PC-3 (cell line): ENCODE measurements around the gene CPLX3. TPM values are rescaled to one million over a fixed set of nuclear protein-coding genes. Genes with fewer than 3 reads are reported as not detected.

Experiments
- ATAC-seq: fragments of 200-7000 bp; cut with Tn5 transposase; 2 replicates; pipeline ENCODE4 v1.9.1; 2020; ENCODE audit warnings: mild to moderate bottlenecking, moderate library complexity
- BruUV-seq: library from RNA; stranded (reverse); fragments of 400-500 nt; replicated peaks from 2 replicates; lab custom pipeline; 2021; lab: Mats Ljungman, UMichigan
- CTCF ChIA-PET: fragments of 300-600 bp; sonication (Branson Sonifier 250); formaldehyde crosslinking; loops from one replicate; lab custom pipeline; 2022; ENCODE audit warnings: antibody characterized with exemption; lab: Charles Lee
- POLR2A ChIA-PET: fragments of 300-600 bp; sonication (Branson Sonifier 250); formaldehyde crosslinking; loops from one replicate; lab custom pipeline; 2022; ENCODE audit warnings: antibody characterized with exemption; ENCODE audit not compliant: unreplicated experiment; lab: Charles Lee
- DNase-seq: peaks from one replicate; pipeline ENCODE4 v3.0.0-alpha.2; 2015
- H2AFZ ChIP-seq: fragments of 300-600 bp; sonication (generic); 2 replicates; pipeline ENCODE4 v1.6.0; 2016; ENCODE audit warnings: antibody characterized with exemption, low read length
- H3F3A ChIP-seq: fragments of 300-600 bp; sonication (generic); one replicate; pipeline ENCODE4 v1.6.0; 2017; ENCODE audit warnings: antibody characterized with exemption, low read length, control low read depth, mild to moderate bottlenecking; ENCODE audit not compliant: unreplicated experiment
- H3K27ac ChIP-seq: fragments of 300-600 bp; sonication (generic); 2 replicates; pipeline ENCODE4 v1.5.1; 2016; ENCODE audit warnings: mild to moderate bottlenecking, low read length
- H3K27me3 ChIP-seq: fragments of 300-600 bp; sonication (generic); 2 replicates; pipeline ENCODE4 v1.6.1; 2016; ENCODE audit warnings: low read length, mixed read lengths
- H3K36me3 ChIP-seq: fragments of 300-600 bp; sonication (generic); 2 replicates; pipeline ENCODE4 v1.6.1; 2016; ENCODE audit warnings: low read depth, mixed run types, low read length, mixed read lengths
- H3K4me1 ChIP-seq: fragments of 300-600 bp; sonication (generic); 2 replicates; pipeline ENCODE4 v1.5.1; 2016; ENCODE audit warnings: low read length; ENCODE audit not compliant: insufficient read depth
- H3K4me2 ChIP-seq: fragments of 300-600 bp; sonication (generic); 2 replicates; pipeline ENCODE4 v1.6.0; 2016; ENCODE audit warnings: low read length
- H3K4me3 ChIP-seq: fragments of 300-600 bp; sonication (generic); 2 replicates; pipeline ENCODE4 v1.5.1; 2016; ENCODE audit warnings: mild to moderate bottlenecking, low read length, mixed read lengths
- H3K79me2 ChIP-seq: fragments of 300-600 bp; sonication (generic); 2 replicates; pipeline ENCODE4 v1.6.1; 2017; ENCODE audit warnings: low read length, mixed read lengths
- H3K9ac ChIP-seq: fragments of 300-600 bp; sonication (generic); 2 replicates; pipeline ENCODE4 v1.6.0; 2016; ENCODE audit warnings: mild to moderate bottlenecking, low read length
- H3K9me2 ChIP-seq: fragments of 300-600 bp; sonication (generic); replicated peaks from 2 replicates; pipeline ENCODE4 v1.6.1; 2016; ENCODE audit warnings: mixed run types, low read length, mixed read lengths
- H3K9me3 ChIP-seq: fragments of 300-600 bp; sonication (generic); 2 replicates; pipeline ENCODE4 v1.6.1; 2016; ENCODE audit warnings: low read length, mixed read lengths
- H4K20me1 ChIP-seq: fragments of 300-600 bp; sonication (generic); 2 replicates; pipeline ENCODE4 v1.6.1; 2016; ENCODE audit warnings: low read length, mixed read lengths
- CTCF ChIP-seq: fragments of 300-600 bp; sonication (generic); conservative IDR thresholded peaks from 2 replicates; pipeline ENCODE4 v1.5.1; 2017; ENCODE audit warnings: antibody characterized with exemption, low read depth, mild to moderate bottlenecking, low read length
- EZH2 ChIP-seq: fragments of 300-600 bp; sonication (generic); IDR thresholded peaks from one replicate; pipeline ENCODE4 v1.6.1; 2017; ENCODE audit warnings: antibody characterized with exemption, mild to moderate bottlenecking, low read length; ENCODE audit not compliant: unreplicated experiment
- EZH2phosphoT487 ChIP-seq: fragments of 300-600 bp; sonication (generic); IDR thresholded peaks from 2 replicates; pipeline ENCODE4 v1.6.1; 2018; ENCODE audit warnings: mild to moderate bottlenecking, antibody characterized with exemption, low read length, borderline replicate concordance
- intact Hi-C: fragments of 100-400 bp; cut with micrococcal nuclease; formaldehyde crosslinking; loops from 2 replicates; pipeline ENCODE4 v1.9.0; 2023
- total RNA-seq: library from RNA; depleted of rRNA; stranded (reverse); fragments of >200 nt; gene quantifications from 2 replicates; pipeline ENCODE4 v1.2.3, GENCODE V29; 2014

The CPLX3 gene
- total RNA-seq, 1 experiment from 2014 or later, result not detected

GRCh38 chr15:74856537-74856936 is 30.1 kb downstream of the CPLX3 start:
- intact Hi-C loops, result no loop called here
- Histone ChIP-seq H3K36me3 (peaks cover 3% of the 10 kb centered on the region; the same call in 1 of the 2 replicates), H3K4me2 (no peak overlapping the region), H3K9me3 (no peaks in the 10 kb centered on the region), H2AFZ (no peak overlapping the region), H3K9me2 (no peaks in the 10 kb centered on the region), H3K27me3 (no peaks in the 10 kb centered on the region), H3F3A (no peaks in the 10 kb centered on the region), H3K4me3 (no peak overlapping the region), H4K20me1 (no peaks in the 10 kb centered on the region), H3K9ac (no peak overlapping the region), H3K27ac (no peak overlapping the region), H3K79me2 (peaks cover 22% of the 10 kb centered on the region), H3K4me1 (peaks cover 11% of the 10 kb centered on the region)
- no peak for ATAC-seq
- BruUV-seq, result no TSS peak
- CTCF ChIA-PET, result no interaction called here
- no peak for DNase-seq
- no peak for TF ChIP-seq EZH2phosphoT487
- TF ChIP-seq CTCF, result no peak
- no peak for TF ChIP-seq EZH2
- POLR2A ChIA-PET, result no interaction called here

- TF ChIP-seq CTCF (no peak), EZH2 (no peak), EZH2phosphoT487 (no peak)
- intact Hi-C loops, result no loop called here
- Histone ChIP-seq H2AFZ (no peak overlapping the region), H3K36me3 (no peaks in the 10 kb centered on the region), H3K4me3 (no peak overlapping the region), H3K9me2 (no peaks in the 10 kb centered on the region), H3K4me1 (peaks cover 11% of the 10 kb centered on the region), H3K27ac (no peak overlapping the region), H3K9ac (no peak overlapping the region), H4K20me1 (no peaks in the 10 kb centered on the region), H3F3A (no peaks in the 10 kb centered on the region), H3K27me3 (no peaks in the 10 kb centered on the region), H3K4me2 (no peak overlapping the region), H3K9me3 (no peaks in the 10 kb centered on the region), H3K79me2 (peaks cover 22% of the 10 kb centered on the region)
- ATAC-seq (no peak), DNase-seq (peak; percentile 28)
- CTCF ChIA-PET, result no interaction called here
- POLR2A ChIA-PET, result no interaction called here
- no TSS peak for BruUV-seq
Measured at GRCh38 chr15:74857082-74857655, 30.7 kb downstream of the CPLX3 start.

DNA sequence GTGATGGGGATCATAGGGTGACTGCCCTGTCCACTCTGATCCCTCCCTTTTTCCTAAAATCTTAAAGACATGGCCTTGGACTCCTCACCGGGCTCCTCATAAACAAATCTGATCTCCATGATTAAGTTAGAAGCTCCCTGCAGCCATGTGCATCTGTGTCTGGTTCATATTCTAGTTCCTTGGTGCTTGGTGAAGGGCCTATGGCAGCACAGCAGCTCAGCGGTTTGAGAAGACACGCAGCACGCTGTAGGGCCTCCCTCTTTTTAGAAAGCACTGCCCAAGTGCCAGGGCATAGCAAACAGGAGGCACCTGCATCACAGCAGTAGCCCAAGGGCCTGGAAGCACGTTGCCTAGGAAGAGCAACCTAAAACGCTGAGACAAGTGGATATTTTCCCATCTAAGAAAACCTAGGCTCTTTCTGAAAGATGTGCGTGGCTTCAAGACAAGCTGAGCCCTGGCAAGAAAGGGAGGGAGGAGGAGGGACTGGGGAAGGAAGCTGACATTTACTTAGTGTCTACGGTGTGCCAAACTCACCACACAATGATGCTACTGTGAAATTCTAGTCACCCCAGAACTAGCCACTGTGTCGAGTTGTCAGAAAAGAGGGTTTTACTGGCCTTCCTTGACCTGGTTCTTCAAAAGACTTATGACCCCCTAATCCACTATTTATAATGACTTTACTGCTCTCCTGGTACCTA is 31.4 kb downstream of the CPLX3 start:
- no peak for ATAC-seq
- intact Hi-C loops, result no loop called here
- Histone ChIP-seq H3K9me3 (no peaks in the 10 kb centered on the region), H2AFZ (no peak overlapping the region), H3K27me3 (no peaks in the 10 kb centered on the region), H3K36me3 (no peaks in the 10 kb centered on the region), H3K4me1 (peaks cover 11% of the 10 kb centered on the region), H3K79me2 (peaks cover 25% of the 10 kb centered on the region), H3K4me3 (no peak overlapping the region), H3K9me2 (no peaks in the 10 kb centered on the region), H3K27ac (no peak overlapping the region), H3K9ac (no peak overlapping the region), H4K20me1 (no peaks in the 10 kb centered on the region), H3K4me2 (no peak overlapping the region), H3F3A (no peaks in the 10 kb centered on the region)
- no TSS peak for BruUV-seq
- ChIA-PET POLR2A (no interaction called here), CTCF (no interaction called here)
- no peak for DNase-seq
- TF ChIP-seq CTCF, result no peak
- TF ChIP-seq EZH2phosphoT487, result no peak
- no peak for TF ChIP-seq EZH2
